ENCODE results near the gene ZNF628. TPM values are rescaled to one million over a fixed set of nuclear protein-coding genes. Genes with fewer than 3 reads are reported as not detected.

ZNF628 gene
- total RNA-seq, 1 donor from 2014 or later, result 19.0 TPM

DNA sequence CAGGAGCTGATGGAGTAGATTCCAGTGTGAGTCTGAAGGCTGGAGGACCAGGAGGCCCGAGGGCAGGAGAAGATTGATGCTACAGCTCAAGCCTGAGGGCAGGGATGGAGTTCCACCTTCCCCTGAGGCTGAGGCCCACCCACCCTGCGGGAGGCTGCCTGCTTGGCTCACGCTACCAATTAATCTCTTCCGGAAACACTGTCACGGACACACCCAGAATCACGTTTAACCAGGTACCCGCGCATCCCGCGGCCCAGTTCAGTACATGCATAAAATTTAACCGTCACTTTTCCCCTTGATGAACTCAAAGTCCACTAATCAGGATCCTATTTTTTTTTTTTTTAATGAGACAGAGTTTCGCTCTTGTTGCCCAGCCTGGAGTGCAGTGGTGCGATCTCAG, 5.2 kb upstream of the ZNF628 start:
- Mint-ChIP-seq H3K36me3 (no peaks in the 10 kb centered on the region), H3K27me3 (ENCODE audit: low read depth) (peaks cover 10% of the 10 kb centered on the region), H3K27ac (no peak overlapping the region)

DNA sequence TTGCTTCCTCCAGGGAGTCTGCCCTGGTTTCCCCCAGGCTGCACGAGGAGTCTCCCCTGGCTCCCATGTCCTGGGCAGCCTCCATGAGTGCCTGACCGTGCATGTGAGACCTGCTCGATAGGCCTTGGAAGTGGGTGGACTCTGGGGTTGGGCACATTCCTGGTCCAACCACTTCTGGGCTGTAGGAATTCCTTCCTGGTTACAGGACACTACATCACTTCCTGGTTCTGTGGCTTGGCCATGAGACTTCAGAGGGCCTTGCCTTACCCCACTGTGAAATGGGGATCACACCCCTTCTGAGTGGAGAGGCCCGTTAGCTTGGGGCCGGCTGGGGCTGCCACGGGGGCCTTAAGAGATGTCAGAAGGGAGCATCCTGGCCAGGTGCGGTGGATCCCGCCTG, 4.0 kb upstream of the ZNF628 start:
- H3K4me3 Mint-ChIP-seq, result no peak overlapping the region
- H3K27me3 Mint-ChIP-seq (ENCODE audit: low read depth), result peaks cover 2% of the 10 kb centered on the region
- H3K27ac Mint-ChIP-seq, result no peak overlapping the region
- no peaks in the 10 kb centered on the region for H3K9me3 Mint-ChIP-seq
- no peaks in the 10 kb centered on the region for H3K36me3 Mint-ChIP-seq
- TF ChIP-seq, protein P1, sequence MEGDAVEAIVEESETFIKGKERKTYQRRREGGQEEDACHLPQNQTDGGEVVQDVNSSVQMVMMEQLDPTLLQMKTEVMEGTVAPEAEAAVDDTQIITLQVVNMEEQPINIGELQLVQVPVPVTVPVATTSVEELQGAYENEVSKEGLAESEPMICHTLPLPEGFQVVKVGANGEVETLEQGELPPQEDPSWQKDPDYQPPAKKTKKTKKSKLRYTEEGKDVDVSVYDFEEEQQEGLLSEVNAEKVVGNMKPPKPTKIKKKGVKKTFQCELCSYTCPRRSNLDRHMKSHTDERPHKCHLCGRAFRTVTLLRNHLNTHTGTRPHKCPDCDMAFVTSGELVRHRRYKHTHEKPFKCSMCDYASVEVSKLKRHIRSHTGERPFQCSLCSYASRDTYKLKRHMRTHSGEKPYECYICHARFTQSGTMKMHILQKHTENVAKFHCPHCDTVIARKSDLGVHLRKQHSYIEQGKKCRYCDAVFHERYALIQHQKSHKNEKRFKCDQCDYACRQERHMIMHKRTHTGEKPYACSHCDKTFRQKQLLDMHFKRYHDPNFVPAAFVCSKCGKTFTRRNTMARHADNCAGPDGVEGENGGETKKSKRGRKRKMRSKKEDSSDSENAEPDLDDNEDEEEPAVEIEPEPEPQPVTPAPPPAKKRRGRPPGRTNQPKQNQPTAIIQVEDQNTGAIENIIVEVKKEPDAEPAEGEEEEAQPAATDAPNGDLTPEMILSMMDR (IDR thresholded peaks at IDR 0.05; ENCODE audit: unreplicated experiment), result no peak
- peaks cover 13% of the 10 kb centered on the region for H3K4me1 Mint-ChIP-seq
- no peak for DNase-seq (ENCODE audit: low spot score in 2 of 2, unreplicated experiment in 2 of 2)

More for the DNA sequence above, 5.2 kb upstream of the ZNF628 start:
- H3K4me3 Mint-ChIP-seq, result no peak overlapping the region
- no peak for DNase-seq (ENCODE audit: low spot score in 2 of 2, unreplicated experiment in 2 of 2)
- no peaks in the 10 kb centered on the region for H3K9me3 Mint-ChIP-seq
- H3K4me1 Mint-ChIP-seq, result peaks cover 8% of the 10 kb centered on the region
- TF ChIP-seq, protein P1 (IDR thresholded peaks at IDR 0.05; ENCODE audit: unreplicated experiment), result no peak

DNA sequence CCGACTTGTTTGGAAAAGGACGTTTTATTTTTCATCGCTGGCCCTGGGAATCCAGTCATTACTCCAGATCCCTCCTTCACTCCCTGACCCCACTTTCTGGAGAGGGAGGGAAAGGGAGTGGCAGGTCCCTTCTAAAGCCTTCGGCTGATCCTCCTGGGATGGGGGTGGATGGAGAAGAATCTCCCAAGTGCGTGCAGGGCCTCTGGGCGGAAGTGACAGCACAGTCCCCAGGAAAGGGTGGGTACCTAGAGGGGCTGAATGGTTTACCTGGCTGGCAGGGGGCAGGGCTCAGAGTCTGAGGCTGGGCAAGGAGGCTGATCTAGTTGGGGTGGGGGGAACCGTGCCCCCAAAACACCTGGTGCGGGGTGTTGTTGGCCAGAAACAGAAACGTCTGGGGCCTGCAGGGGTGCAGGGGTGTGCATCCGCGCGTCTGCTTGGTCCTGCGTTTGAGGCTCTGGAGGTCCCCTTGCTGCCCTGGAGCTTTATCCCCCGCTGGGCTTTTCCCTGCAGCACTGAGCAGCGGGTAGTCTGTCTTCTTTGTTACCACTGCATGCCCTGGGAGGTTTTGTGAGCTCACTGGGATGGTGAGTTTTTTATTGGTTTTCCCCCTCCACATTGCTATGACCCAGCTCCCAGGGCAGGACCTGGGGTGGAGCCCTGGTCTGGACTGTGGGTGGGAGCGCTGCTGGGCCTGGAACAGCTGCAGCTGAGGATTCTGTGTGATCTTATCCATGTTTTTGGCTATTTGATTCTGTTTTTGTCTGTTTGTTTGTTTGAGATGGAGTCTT, 3.0 kb upstream of the ZNF628 start:
- H3K4me3 Mint-ChIP-seq, result no peak overlapping the region
- no peak for DNase-seq (ENCODE audit: low spot score in 2 of 2, unreplicated experiment in 2 of 2)
- no peak overlapping the region for H3K27ac Mint-ChIP-seq
- no peaks in the 10 kb centered on the region for H3K36me3 Mint-ChIP-seq
- TF ChIP-seq, protein P1 (IDR thresholded peaks at IDR 0.05; ENCODE audit: unreplicated experiment), result no peak
- peaks cover 17% of the 10 kb centered on the region for H3K4me1 Mint-ChIP-seq
- no peaks in the 10 kb centered on the region for H3K27me3 Mint-ChIP-seq (ENCODE audit: low read depth)
- H3K9me3 Mint-ChIP-seq, result no peaks in the 10 kb centered on the region

DNA sequence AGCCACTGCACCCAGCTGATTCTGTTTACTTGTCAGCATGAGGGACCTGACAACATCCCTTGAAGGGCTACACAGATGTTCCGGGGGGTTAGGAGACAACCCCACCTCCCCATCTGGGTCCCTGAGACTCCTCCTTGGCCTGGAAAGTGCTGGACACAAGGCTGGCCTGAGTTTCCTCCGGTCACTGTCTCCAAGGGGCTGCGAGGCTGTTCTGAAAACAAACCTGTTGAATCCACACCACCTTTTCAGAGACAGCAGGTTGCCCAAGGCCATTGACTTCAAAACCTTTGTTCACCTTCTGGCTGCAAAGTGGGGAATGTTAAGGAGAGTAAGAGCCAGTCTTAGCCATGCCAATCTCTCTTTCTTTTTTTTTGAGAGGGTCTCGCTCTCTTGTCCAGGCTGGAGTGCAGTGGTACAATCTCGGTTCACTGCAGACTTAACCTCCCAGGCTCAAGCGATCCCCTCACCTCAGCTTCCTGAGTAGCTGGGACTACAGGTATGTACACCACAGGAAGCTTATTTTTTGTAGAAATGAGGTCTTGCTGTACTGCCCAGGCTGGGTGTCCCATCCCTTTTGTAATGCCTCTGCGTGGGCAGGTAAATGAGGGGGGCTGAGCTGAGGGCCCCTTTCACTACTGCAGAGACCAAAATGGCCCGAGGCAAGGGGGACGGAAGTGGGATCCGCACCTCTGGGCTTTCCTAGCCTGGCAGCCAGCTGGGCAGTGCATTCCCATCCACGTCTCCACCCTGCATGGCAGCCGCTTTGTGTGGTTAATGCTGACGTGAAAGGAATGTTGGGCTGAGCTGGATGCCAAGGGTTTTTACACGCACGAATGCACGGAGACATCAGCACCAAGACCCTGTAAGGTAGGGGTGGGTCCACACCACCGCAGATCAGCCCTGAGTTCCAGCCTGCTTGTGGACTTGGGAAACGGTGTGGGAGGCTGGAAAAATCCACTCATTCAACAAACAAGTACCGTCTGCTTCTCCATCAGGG, 1.9 kb upstream of the ZNF628 start:
- TF ChIP-seq, protein P1 (IDR thresholded peaks at IDR 0.05; ENCODE audit: unreplicated experiment), result no peak
- Mint-ChIP-seq H3K4me3 (no peak overlapping the region), H3K9me3 (no peaks in the 10 kb centered on the region), H3K36me3 (no peaks in the 10 kb centered on the region), H3K27me3 (ENCODE audit: low read depth) (no peaks in the 10 kb centered on the region), H3K4me1 (peaks cover 22% of the 10 kb centered on the region), H3K27ac (no peak overlapping the region)
- DNase-seq (ENCODE audit: low spot score in 2 of 2, unreplicated experiment in 2 of 2), result no peak

DNA sequence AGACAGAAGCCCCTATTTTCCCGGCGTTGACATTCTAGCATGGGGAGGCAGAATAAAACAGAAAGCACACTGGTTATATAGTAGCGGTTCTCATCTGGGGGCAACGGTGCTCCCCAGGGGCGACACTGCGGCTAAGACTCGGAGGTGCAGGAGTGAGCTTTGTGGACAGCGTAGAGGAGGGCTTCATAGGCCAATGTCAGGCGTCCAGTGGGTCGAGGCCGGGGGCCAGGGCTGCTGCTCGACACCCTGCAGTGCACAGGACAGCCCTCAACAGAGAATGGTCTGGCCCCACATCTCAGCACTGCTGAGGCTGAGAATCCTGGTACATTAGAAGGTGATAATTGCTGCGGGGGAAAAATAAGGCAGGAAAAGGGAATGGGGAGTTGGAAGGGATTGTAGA, 1.5 kb downstream of the ZNF628 start:
- TF ChIP-seq, protein P1 (IDR thresholded peaks at IDR 0.05; ENCODE audit: unreplicated experiment), result no peak
- H3K27me3 Mint-ChIP-seq (ENCODE audit: low read depth), result no peaks in the 10 kb centered on the region
- H3K9me3 Mint-ChIP-seq, result no peaks in the 10 kb centered on the region
- H3K27ac Mint-ChIP-seq, result peak overlapping the region; percentile 38
- H3K4me1 Mint-ChIP-seq, result peaks cover 22% of the 10 kb centered on the region
- H3K36me3 Mint-ChIP-seq, result no peaks in the 10 kb centered on the region
- H3K4me3 Mint-ChIP-seq, result peak overlapping the region; percentile 88
- DNase-seq (ENCODE audit: low spot score in 2 of 2, unreplicated experiment in 2 of 2), result no peak
